ENCODE measurements around the gene EIF3I. TPM values are rescaled to one million over a fixed set of nuclear protein-coding genes. Genes with fewer than 3 reads are reported as not detected.
A peak's percentile ranks its signal among the peaks of the same experiment; 100 is the strongest.

The EIF3I gene
- total and polyA plus RNA-seq, 3 donors from 2014 or later, result 97.7 to 140 (median 140) TPM

- 38 to 44% methylated on average over 10 of the region's 10 CpGs for WGBS, 2 donors
- Histone ChIP-seq H3K36me3 (ENCODE audit: low read depth, missing control alignments) (no peaks in the 10 kb centered on the region), H3K27ac (no peak overlapping the region), H3K4me3 (no peak overlapping the region), H3K27me3 (no peaks in the 10 kb centered on the region), H3K4me1 (no peaks in the 10 kb centered on the region), H3K9me3 (no peaks in the 10 kb centered on the region)
- intact Hi-C loops (cut with DNase I; ENCODE audit: low total_unique reads), result no loop called here
- no peak for DNase-seq
- TF ChIP-seq POLR2A (IDR thresholded peaks at IDR 0.05), result no peak
- no peak for TF ChIP-seq CTCF (IDR thresholded peaks at IDR 0.05)
These were observed 51.4 kb downstream of the EIF3I start for GRCh38 chr1:32273391-32274208.

GRCh38 chr1:32274646-32275340 is 52.6 kb downstream of the EIF3I start:
- H3K9me3 ChIP-seq, result no peaks in the 10 kb centered on the region
- TF ChIP-seq CTCF (IDR thresholded peaks at IDR 0.05) (no peak), POLR2A (IDR thresholded peaks at IDR 0.05) (no peak)
- H3K36me3 ChIP-seq (ENCODE audit: low read depth, missing control alignments), result no peaks in the 10 kb centered on the region
- no peak for DNase-seq
- WGBS, 2 donors, result 40 to 60% methylated on average over 23 to 31 of the region's 31 CpGs
- H3K27me3 ChIP-seq, result no peaks in the 10 kb centered on the region
- H3K4me1 ChIP-seq, result no peaks in the 10 kb centered on the region
- H3K27ac ChIP-seq, result no peak overlapping the region
- intact Hi-C loops (cut with DNase I; ENCODE audit: low total_unique reads), result no loop called here
- peak overlapping the region; percentile 19 to 36 for H3K4me3 ChIP-seq

DNA sequence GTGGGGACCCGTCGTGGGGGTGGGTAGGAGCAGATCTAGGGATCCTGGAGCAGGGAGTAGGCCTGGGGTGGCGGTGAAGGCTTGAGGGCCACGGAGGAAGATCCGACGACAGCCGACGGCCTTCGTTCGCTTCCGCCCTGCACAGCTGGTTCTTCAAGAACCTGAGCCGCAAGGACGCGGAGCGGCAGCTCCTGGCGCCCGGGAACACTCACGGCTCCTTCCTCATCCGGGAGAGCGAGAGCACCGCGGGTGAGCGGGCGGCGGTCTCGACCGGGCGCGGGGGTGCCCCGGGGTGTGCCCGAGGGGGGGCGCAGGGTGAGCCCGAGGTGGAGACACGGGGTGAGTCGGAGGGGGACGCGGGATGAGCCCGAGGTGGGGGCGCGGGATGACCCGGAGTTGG is 53.2 kb downstream of the EIF3I start:
- no peak for DNase-seq
- no peaks in the 10 kb centered on the region for H3K4me1 ChIP-seq
- H3K36me3 ChIP-seq (ENCODE audit: low read depth, missing control alignments), result no peaks in the 10 kb centered on the region
- no peak overlapping the region for H3K27ac ChIP-seq
- H3K27me3 ChIP-seq, result no peaks in the 10 kb centered on the region
- no peak for TF ChIP-seq CTCF (IDR thresholded peaks at IDR 0.05)
- no peak for TF ChIP-seq POLR2A (IDR thresholded peaks at IDR 0.05)
- H3K9me3 ChIP-seq, result no peaks in the 10 kb centered on the region
- intact Hi-C loops (cut with DNase I; ENCODE audit: low total_unique reads), result no loop called here
- whole genome bisulfite sequencing, 2 donors, result 13 to 22% methylated on average over 10 to 34 of the region's 41 CpGs
- H3K4me3 ChIP-seq, result peak overlapping the region; percentile 19 to 36

- Histone ChIP-seq H3K4me1 (no peaks in the 10 kb centered on the region), H3K9me3 (no peaks in the 10 kb centered on the region), H3K4me3 (peak overlapping the region in 1 of 2 donors; percentile 36), H3K27me3 (no peaks in the 10 kb centered on the region), H3K36me3 (ENCODE audit: low read depth, missing control alignments) (no peaks in the 10 kb centered on the region), H3K27ac (no peak overlapping the region)
- no peak for TF ChIP-seq CTCF (IDR thresholded peaks at IDR 0.05)
- no peak for TF ChIP-seq POLR2A (IDR thresholded peaks at IDR 0.05)
- no peak for DNase-seq
- 50 to 56% methylated on average over 21 to 30 of the region's 30 CpGs for WGBS, 2 donors
- intact Hi-C loops (cut with DNase I; ENCODE audit: low total_unique reads), result no loop called here
These were observed 54.0 kb downstream of the EIF3I start for GRCh38 chr1:32276032-32276782.

Small RNA genes lying within 50 kb of the gene (small RNA-seq; reads per million reads assigned to genes)
- gene RF00017, result 0 reads per million in 2 donors

Other genes with a start within 250 kb of the EIF3I start
- 10 to 100 TPM; 90.4 to 95.0 TPM for gene KHDRBS1, start 208.5 kb upstream of the EIF3I start, total RNA-seq
- 133 TPM for gene KHDRBS1, start 208.5 kb upstream of the EIF3I start, polyA plus RNA-seq (ENCODE audit: insufficient read depth, low read depth, low replicate concordance)
- 10 to 100 TPM; 15.7 to 16.9 TPM for gene TMEM39B, start 149.5 kb upstream of the EIF3I start, total RNA-seq
- gene TMEM39B, start 149.5 kb upstream of the EIF3I start, polyA plus RNA-seq (ENCODE audit: insufficient read depth, low read depth, low replicate concordance), result 24.0 TPM
- 10 to 100 TPM; 56.5 to 64.6 TPM for gene KPNA6, start 114.4 kb upstream of the EIF3I start, total RNA-seq
- gene KPNA6, start 114.4 kb upstream of the EIF3I start, polyA plus RNA-seq (ENCODE audit: insufficient read depth, low read depth, low replicate concordance), result 107 TPM
- 10 to 100 TPM; 67.6 to 69.2 TPM for gene TXLNA, start 42.7 kb upstream of the EIF3I start, total RNA-seq
- 52.6 TPM for gene TXLNA, start 42.7 kb upstream of the EIF3I start, polyA plus RNA-seq (ENCODE audit: insufficient read depth, low read depth, low replicate concordance)
- 100 to 1,000 TPM in 1 of 2 donors, 10 to 100 TPM in 1; 67.5 to 105 TPM for gene CCDC28B, start 21.8 kb upstream of the EIF3I start, total RNA-seq
- 55.3 TPM for gene CCDC28B, start 21.8 kb upstream of the EIF3I start, polyA plus RNA-seq (ENCODE audit: insufficient read depth, low read depth, low replicate concordance)
- 10 to 100 TPM; 11.9 to 16.3 TPM for gene IQCC, start 16.7 kb upstream of the EIF3I start, total RNA-seq
- 21.6 TPM for gene IQCC, start 16.7 kb upstream of the EIF3I start, polyA plus RNA-seq (ENCODE audit: insufficient read depth, low read depth, low replicate concordance)
- 1 to 10 TPM in 1 of 2 donors, under 1 TPM in 1; 0.81 to 1.7 TPM for gene DCDC2B, start 13.3 kb upstream of the EIF3I start, total RNA-seq
- 2.6 TPM for gene DCDC2B, start 13.3 kb upstream of the EIF3I start, polyA plus RNA-seq (ENCODE audit: insufficient read depth, low read depth, low replicate concordance)
- 10 to 100 TPM; 35.9 to 58.3 TPM for gene TMEM234, start 54 bp upstream of the EIF3I start, total RNA-seq
- 31.8 TPM for gene TMEM234, start 54 bp upstream of the EIF3I start, polyA plus RNA-seq (ENCODE audit: insufficient read depth, low read depth, low replicate concordance)
- 1 to 10 TPM in 1 of 2 donors, under 1 TPM in 1; 0.99 to 1.6 TPM for gene FAM167B, start 24.8 kb downstream of the EIF3I start, total RNA-seq
- 1.6 TPM for gene FAM167B, start 24.8 kb downstream of the EIF3I start, polyA plus RNA-seq (ENCODE audit: insufficient read depth, low read depth, low replicate concordance)
- gene LCK, start 28.9 kb downstream of the EIF3I start, total RNA-seq, result 1 to 10 TPM in 1 of 2 donors, under 1 TPM in 1; 0.79 to 3.2 TPM
- gene LCK, start 28.9 kb downstream of the EIF3I start, polyA plus RNA-seq (ENCODE audit: insufficient read depth, low read depth, low replicate concordance), result 4.3 TPM
- gene HDAC1, start 69.7 kb downstream of the EIF3I start, total RNA-seq, result 10 to 100 TPM; 83.1 to 99.2 TPM
- 91.6 TPM for gene HDAC1, start 69.7 kb downstream of the EIF3I start, polyA plus RNA-seq (ENCODE audit: insufficient read depth, low read depth, low replicate concordance)
- 100 to 1,000 TPM; 288 to 312 TPM for gene MARCKSL1, start 113.8 kb downstream of the EIF3I start, total RNA-seq
- 326 TPM for gene MARCKSL1, start 113.8 kb downstream of the EIF3I start, polyA plus RNA-seq (ENCODE audit: insufficient read depth, low read depth, low replicate concordance)
- 100 to 1,000 TPM; 103 to 194 TPM for gene FAM229A, start 140.1 kb downstream of the EIF3I start, total RNA-seq
- 71.5 TPM for gene FAM229A, start 140.1 kb downstream of the EIF3I start, polyA plus RNA-seq (ENCODE audit: insufficient read depth, low read depth, low replicate concordance)
- 10 to 100 TPM; 25.7 to 72.9 TPM for gene TSSK3, start 140.1 kb downstream of the EIF3I start, total RNA-seq
- 55.6 TPM for gene TSSK3, start 140.1 kb downstream of the EIF3I start, polyA plus RNA-seq (ENCODE audit: insufficient read depth, low read depth, low replicate concordance)
- 100 to 1,000 TPM; 160 to 234 TPM for gene BSDC1, start 172.0 kb downstream of the EIF3I start, total RNA-seq
- gene BSDC1, start 172.0 kb downstream of the EIF3I start, polyA plus RNA-seq (ENCODE audit: insufficient read depth, low read depth, low replicate concordance), result 130 TPM
- under 1 TPM; 0.50 to 0.55 TPM for gene ZBTB8B, start 242.7 kb downstream of the EIF3I start, total RNA-seq
- gene ZBTB8B, start 242.7 kb downstream of the EIF3I start, polyA plus RNA-seq (ENCODE audit: insufficient read depth, low read depth, low replicate concordance), result 0.21 TPM